IMR-90 (cell line): ENCODE results near the gene ITGB4.

ENCODE experiments used
- CEBPB ChIP-seq: IDR thresholded peaks from 2 replicates; pipeline ENCODE4 v1.6.1; 2012; ENCODE audit warnings: low read depth, low read length, improper control_type of control experiment
- MAFK ChIP-seq: IDR thresholded peaks from 2 replicates; pipeline ENCODE4 v1.6.1; 2012; ENCODE audit warnings: low read depth, low read length, improper control_type of control experiment
- POLR2A ChIP-seq: IDR thresholded peaks from 2 replicates; pipeline ENCODE4 v1.6.1; 2012; ENCODE audit warnings: mild to moderate bottlenecking, low read depth, low read length
- RAD21 ChIP-seq: IDR thresholded peaks from 2 replicates; pipeline ENCODE4 v1.6.1; 2012; ENCODE audit warnings: low read length, improper control_type of control experiment
- USF2 ChIP-seq: fragments of 150-350 bp; IDR thresholded peaks from 2 replicates; pipeline ENCODE4 v1.6.1; 2017; ENCODE audit warnings: mild to moderate bottlenecking, antibody characterized with exemption, low read length, low read depth
- TF ChIP-seq, protein P1 (sequence below): conservative IDR thresholded peaks from 2 replicates; pipeline ENCODE4 v1.5.1; 2012; ENCODE audit warnings: mild to moderate bottlenecking, low read depth, low read length, improper control_type of control experiment

- no peak for TF ChIP-seq CEBPB
- TF ChIP-seq USF2, result no peak
- TF ChIP-seq, protein P1, sequence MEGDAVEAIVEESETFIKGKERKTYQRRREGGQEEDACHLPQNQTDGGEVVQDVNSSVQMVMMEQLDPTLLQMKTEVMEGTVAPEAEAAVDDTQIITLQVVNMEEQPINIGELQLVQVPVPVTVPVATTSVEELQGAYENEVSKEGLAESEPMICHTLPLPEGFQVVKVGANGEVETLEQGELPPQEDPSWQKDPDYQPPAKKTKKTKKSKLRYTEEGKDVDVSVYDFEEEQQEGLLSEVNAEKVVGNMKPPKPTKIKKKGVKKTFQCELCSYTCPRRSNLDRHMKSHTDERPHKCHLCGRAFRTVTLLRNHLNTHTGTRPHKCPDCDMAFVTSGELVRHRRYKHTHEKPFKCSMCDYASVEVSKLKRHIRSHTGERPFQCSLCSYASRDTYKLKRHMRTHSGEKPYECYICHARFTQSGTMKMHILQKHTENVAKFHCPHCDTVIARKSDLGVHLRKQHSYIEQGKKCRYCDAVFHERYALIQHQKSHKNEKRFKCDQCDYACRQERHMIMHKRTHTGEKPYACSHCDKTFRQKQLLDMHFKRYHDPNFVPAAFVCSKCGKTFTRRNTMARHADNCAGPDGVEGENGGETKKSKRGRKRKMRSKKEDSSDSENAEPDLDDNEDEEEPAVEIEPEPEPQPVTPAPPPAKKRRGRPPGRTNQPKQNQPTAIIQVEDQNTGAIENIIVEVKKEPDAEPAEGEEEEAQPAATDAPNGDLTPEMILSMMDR, result no peak
- no peak for TF ChIP-seq MAFK
- no peak for TF ChIP-seq RAD21
- no peak for TF ChIP-seq POLR2A
Measured at GRCh38 chr17:75680431-75680830, 40.8 kb upstream of the ITGB4 start.
